HPDE6-E6E7 (cell line): ENCODE data around the gene TET3.

Source experiments
- DNase-seq: peaks from one replicate; pipeline ENCODE4 v3.0.0; 2011; ENCODE audit warnings: missing footprints; ENCODE audit errors: extremely low spot score

TET3 gene

DNA sequence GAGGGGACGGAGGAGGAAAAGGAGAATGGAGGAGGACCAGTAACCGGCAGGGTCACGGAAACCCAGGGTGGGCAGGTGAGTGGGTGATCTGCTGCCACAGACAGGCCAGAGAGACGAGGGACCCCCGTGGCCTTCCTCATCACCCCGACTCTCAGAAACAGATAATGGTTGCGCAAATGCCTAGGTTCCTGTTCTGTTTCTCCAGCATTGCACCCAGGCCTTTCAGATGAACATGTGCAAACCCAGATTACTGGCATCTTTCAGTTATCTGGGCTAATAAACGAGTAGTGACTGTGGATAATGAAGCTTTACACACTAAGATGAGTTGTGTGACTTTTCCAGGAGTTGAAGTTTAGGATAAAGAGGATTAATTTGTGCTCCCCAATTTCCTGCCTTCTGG is 46.5 kb downstream of the TET3 start:
- DNase-seq, result no peak

DNA sequence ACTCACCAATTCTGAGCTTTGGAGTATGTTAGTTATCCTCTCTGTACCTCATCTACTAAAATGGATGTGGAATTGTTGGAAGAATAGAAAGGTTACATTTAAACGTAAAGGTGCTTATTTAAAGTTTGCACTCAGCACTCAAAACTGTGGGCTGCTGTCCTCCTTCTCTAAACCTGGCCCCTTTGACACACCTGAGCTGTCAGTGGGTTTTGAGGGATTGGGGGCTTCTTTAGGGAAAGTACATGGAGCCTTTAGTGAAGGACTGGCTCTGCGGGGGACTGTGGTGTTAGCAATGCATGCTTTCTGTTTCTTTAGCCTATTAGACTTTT is 47.2 kb downstream of the TET3 start:
- DNase-seq, result no peak

DNA sequence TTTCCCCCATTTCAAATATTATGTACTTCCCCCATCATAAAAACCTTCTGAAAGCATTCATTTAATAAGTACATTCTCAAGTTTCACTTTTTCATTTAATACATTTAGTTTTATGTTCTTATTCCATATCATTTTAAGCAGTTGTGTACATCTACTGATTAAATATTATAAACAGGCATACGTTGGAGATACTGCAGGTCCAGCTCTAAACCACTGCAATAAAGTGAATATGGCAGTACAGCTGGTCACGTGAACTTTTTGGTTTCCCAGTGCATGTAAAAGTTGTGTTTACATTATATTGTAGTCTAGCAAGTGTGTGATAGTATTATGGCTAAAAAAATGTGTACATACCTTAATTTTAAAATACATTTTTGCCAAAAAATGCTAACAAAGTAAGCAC is 48.7 kb downstream of the TET3 start:
- DNase-seq, result no peak
